VCaP (cell line): Measurements from ENCODE around the gene SCAMP4.

ENCODE experiments used
- H3K27ac ChIP-seq: fragments of 450-650 bp; 2 replicates; pipeline ENCODE4 v1.5.1; 2017
- TF ChIP-seq, protein P1 (sequence below): fragments of 450-650 bp; conservative IDR thresholded peaks from 2 replicates; pipeline ENCODE4 v1.5.1; 2017; ENCODE audit warnings: mild to moderate bottlenecking, moderate library complexity

The SCAMP4 gene

DNA sequence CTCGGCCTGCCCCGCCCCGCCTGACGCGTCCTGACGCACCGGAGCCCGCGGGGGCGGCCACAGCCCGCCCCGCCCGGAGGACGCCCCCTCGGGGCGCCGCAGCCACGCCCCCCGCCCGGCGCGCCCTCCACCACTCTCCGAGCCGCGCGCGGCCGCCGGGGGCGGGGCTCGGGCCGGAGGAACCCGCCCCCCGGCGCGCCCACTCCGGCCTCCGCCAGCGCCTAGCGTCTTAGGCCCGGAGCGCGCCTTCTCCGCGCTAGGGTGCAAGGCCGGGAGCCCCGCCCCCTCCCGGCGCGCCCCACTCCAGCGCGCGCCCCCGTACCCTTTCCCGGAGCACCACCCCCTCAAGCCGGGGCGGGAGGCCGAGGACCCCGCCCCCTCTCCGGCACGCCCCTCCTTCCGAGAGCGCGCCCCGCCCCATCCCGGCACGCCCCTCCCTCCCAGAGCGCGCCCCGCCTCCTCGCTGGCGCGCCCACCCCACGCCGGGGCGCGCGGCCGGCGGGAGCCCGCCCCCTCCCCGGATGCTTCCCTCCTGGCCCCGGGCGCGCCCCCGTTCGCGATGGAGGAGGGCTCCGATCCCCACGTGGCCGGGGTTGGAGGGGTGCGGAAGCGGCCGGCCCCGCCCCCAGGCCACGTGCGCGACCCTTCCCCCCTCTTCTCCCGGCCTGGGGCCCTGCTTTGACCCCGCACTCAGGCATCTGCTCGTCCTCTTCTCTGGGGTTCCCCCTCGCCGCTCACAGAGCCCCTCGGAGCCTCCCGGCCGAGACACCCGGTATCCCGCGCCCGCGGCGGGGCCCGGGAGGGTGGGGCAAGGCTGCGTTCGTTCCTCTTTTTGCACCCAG is 41.3 kb upstream of the SCAMP4 start:
- TF ChIP-seq, protein P1, sequence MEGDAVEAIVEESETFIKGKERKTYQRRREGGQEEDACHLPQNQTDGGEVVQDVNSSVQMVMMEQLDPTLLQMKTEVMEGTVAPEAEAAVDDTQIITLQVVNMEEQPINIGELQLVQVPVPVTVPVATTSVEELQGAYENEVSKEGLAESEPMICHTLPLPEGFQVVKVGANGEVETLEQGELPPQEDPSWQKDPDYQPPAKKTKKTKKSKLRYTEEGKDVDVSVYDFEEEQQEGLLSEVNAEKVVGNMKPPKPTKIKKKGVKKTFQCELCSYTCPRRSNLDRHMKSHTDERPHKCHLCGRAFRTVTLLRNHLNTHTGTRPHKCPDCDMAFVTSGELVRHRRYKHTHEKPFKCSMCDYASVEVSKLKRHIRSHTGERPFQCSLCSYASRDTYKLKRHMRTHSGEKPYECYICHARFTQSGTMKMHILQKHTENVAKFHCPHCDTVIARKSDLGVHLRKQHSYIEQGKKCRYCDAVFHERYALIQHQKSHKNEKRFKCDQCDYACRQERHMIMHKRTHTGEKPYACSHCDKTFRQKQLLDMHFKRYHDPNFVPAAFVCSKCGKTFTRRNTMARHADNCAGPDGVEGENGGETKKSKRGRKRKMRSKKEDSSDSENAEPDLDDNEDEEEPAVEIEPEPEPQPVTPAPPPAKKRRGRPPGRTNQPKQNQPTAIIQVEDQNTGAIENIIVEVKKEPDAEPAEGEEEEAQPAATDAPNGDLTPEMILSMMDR, result no peak
- H3K27ac ChIP-seq, result peak overlapping the region; percentile 96

DNA sequence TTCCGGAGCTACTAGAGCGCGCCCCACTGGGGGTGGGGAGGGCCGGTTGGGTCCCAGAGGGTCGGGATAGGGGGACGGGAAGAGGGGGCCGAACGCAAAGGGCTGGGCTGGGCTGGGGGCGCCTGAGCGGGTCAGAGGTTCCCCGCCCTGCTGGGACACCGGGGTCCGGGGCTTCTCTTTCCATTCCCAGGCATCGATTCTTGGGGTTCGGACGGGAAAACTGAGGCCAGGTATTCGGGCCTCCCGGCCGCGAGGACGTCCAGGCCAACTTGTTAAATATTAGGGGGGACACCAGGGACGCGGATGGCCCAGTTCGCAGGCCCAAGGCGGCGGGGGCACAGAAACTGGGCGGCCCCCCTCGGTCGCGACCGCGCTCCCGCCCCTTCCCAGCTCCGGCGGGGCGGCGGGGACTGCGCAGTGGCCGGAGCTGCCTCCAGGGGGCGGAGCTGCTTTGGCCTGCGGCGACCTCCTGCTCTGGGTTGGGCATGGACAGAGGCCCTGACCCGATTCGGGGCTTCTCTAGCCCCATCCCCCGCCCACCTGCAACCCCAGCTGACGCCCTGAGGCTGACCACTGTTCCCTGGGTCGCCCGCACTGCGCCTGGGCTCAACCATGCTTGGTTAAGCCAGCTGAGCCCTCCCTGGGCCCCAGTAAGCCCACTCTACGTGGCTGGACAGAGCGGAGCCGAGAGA is 40.6 kb upstream of the SCAMP4 start:
- H3K27ac ChIP-seq, result peak overlapping the region; percentile 96
- TF ChIP-seq, protein P1, result peak; percentile 83

DNA sequence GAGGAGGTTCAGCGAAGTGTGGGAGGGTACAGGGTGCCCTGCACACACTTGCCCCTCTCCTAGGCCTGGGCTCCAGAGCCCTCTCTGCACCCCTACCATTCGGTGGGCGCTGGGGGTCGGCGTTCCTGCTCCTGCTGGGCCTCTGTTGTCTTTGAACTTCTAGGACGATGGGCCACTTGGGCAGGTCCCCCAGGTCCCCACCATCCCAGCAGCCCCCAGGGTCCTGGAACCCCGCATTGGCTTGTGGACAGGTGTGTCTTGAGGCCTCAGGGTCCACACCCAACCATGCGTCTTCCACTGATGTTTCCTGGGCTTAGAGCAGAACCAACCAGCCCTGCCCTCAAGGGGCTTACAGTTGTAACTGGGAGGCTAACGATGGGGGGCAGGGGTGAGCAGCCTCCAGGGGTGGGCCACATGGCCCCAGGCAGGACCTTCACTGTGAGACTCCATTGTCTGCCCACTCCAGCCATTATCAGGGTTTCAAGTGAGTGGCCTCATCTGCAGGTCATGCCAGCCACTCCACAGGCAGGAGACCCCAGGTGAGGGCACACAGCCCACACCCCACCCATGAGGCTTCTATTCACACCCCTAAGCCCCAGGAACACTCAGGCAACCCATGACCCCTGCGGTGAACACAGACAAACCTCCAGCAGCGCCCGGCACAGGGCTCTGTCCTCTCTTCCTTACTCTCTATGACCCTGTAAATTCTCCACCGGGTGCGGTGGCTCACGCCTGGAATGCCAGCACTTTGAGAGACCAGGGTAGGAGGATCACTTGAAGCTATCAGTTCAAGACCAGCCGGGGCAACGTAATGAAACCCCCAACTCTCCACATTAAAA is 39.8 kb upstream of the SCAMP4 start:
- TF ChIP-seq, protein P1, result no peak
- H3K27ac ChIP-seq, result peak overlapping the region; percentile 96

DNA sequence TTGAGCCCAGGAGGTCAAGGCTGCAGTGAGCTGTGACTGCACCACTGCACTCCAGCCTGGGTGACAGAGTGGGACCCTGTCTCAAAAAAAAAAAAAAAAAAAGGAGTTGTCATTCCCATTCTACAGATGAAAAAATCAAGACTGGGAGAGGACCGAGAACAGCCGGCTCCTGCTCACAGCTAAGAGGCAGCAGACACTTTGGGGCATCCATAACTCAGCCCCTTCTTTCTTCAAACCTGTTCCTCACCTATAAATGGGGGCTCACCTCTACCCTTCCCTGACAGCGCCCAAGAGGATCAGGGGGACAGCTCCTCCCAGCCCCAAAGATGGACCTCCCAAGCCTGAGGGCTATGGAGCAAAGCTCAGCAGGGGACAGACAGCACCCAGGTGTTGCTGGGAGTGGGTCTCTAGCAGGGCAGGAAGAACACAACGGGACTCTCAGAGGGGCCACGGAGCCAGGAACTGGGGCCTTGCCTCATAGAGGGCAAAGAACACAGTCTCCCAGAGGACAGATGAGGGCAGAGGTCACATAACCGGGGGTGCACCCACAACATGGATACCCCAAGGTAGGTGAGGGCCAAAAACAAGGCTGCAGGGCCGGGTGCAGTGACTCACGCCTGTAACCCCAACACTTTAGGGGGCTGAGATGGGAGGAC is 38.4 kb upstream of the SCAMP4 start:
- H3K27ac ChIP-seq, result no peak overlapping the region
- TF ChIP-seq, protein P1, result no peak

DNA sequence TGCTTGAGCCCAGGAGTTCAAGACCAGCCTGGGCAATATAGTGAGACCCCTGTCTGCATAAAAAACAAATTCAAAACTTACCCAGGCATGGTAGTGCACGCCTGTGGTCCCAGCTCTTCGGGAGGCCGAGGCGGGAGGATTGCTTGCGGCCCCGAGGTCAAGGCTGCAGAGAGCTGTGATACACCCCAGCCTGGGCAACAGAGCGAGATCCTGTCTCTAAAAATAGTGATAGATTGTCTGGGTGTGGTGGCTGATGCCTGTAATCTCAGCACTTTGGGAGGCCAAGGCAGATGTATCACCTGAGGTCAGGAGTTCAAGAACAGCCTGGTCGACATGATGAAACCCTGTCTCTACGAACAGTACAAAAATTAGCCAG is 37.9 kb upstream of the SCAMP4 start:
- TF ChIP-seq, protein P1, result no peak
- no peak overlapping the region for H3K27ac ChIP-seq

DNA sequence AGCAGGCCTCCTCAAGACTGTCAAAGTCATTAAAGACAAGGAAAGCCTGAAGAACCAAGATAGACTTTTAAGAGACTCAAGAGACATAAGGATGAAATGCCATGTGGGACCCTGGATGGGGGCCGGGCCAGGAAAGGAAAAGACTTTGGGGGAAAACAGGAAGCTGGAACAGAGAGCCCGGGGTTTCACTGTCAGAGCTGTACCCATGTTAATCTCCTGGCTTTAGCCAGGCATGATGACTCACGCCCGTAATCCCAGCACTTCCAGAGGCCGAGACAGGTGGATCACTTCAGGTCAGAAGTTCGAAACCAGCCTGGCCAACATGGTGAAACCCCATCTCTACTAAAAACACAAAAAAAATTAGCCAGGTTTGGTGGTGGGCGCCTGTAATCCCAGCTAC is 36.2 kb upstream of the SCAMP4 start:
- no peak overlapping the region for H3K27ac ChIP-seq
- TF ChIP-seq, protein P1, result no peak
